Daoy (cell line): Measurements from ENCODE around the gene EIF3D. TPM values are rescaled to one million over a fixed set of nuclear protein-coding genes. Genes with fewer than 3 reads are reported as not detected.
A peak's percentile ranks its signal among the peaks of the same experiment; 100 is the strongest.

Experiments
- DNase-seq: peaks from one replicate; pipeline ENCODE4 v3.0.0-alpha.2; 2015; ENCODE audit warnings: low read depth
- total RNA-seq: library from RNA; depleted of rRNA; stranded (reverse); fragments of >200 nt; shearing (Covaris generic); gene quantifications from 2 replicates; pipeline ENCODE4 v1.2.3, GENCODE V29; 2014

Gene EIF3D
- total RNA-seq, 1 experiment from 2014 or later: 532 TPM

DNA sequence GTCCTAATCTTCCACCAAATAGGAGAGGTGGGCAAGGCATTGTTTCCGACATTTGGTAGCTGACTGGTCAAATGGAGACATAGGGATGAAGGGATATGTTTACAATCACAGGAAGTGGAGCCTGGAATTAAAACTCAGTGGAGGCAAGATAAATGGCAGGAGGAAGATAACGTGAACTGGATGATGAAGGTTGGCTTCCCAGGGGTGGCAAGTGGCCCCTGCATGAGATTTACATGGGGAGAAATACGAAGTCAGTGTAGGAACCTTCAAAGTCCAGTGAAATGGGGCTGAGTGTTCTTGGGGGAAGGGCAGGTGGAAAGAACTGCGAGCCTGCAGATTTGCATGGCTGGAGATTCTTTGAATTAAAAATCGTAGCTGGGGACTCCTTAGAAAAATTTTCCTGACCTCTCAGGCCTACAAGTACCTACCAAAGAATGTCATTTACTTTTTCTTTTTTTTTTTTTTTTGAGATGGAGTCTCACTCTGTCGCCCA is 21.4 kb downstream of the EIF3D start:
- no peak for DNase-seq

DNA sequence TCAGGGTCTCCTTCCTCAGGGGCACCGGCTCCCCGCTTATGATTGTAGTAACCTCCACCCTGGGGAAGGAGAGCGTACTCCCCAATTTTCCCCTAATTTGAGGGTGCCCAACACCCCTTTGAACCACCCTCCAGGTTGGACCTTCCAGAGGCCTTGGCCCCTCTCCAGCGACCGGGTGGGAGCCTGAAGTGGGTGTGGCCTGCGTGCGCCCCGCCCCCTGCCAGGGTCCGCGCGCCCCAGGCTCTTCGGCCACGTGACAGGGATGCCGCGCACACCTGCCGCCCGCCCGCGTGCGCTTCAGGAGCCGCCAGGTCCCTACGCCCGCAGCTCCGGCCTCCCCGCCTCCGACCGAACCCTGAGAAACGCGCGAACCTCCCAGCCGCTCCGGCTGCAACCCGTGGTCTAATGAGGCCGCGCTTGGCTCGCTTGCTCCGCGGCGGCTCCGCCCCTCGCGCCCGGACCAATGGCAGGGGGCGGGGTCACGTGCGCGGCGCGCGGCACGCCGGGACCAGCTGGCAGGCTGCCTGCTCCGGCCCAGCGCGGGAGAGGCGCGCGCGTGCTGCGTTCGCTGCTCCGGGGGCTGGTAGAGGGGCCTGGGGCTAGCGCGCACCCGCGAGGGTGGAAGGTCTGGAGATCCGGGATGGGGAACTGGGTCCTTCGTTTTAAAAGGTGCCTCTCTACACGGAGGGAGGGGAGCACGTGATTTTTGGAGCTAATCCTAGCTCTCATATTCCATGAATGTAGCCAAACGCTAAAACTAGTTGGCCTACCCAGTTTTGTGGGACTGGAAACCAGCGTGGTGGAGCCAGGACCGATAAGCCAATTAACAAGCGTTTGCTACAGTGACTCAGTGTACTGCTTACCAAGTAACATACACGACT is 22.1 kb downstream of the EIF3D start, which contains the start of gene FOXRED2:
TSS of gene FOXRED2 (minus strand) at position 404 of the 881 bp plus-strand sequence. CDS start 618 bp downstream, outside the sequence.
- DNase-seq: peak; percentile 76

DNA sequence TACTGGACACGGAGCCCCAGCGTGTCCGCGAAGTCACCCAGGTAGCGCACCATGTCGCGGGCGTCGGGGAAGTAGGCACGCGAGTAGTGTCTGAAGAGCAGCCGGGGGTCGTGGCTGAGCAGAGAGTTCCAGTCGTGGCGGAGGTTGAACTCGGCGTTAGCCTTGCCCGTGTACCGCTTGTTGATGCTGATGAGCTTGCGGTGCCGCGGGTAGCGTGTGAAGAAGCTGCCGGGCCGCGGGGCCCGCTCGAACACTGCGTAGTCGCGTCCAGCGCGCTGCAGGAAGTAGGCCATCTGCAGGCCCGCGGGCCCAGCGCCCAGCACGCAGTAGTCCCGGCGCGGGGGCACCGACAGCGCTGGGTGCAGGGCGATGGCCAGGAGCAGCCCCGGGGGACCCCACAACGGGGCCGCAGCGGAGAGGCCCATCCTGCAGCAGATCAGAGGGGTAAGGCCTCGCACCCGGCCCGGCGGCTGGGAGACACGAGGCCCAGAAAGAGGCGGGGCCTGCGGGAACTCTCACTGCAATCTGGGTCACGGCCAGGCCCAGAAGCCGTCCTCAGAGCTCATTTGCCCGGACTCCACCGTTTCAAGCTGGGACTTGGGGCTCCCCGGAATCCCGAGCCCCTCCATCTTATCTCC is 22.8 kb downstream of the EIF3D start:
- DNase-seq: no peak

DNA sequence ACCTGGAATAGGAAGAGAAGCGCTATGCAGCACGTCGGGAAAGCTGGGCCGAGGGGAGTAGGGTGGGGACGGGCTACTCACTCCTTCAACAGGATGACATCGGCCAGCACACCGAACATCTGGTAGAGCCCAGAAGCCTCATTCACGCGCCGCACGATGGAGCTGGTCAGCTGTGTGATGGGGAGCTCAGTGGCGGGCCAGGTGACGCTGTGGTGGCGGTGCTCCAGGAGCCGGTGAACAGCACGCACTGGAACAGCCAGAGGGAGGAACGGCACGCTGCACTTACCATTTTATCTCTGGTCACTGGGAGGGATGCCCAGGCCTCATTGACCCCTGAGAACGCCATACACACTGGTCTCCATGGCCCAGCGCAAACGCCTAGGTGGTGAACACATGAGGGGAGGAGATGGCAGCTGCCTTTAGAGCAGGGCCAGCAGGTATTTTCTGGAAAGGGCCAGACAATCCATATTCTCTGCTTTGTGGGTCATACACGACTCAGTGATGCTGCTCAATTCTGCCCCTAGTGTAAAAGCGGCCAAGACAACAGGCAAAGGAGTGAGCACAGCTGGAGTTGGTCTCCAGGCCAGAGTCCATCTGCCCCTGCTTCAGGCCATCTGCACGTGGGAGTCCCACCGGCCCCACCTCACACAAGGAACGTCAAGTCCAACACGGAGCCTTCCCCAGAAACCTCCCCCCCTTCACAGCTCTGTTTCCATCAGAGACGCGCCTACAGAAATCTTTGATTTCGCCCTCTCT is 30.9 kb downstream of the EIF3D start:
- no peak for DNase-seq

DNA sequence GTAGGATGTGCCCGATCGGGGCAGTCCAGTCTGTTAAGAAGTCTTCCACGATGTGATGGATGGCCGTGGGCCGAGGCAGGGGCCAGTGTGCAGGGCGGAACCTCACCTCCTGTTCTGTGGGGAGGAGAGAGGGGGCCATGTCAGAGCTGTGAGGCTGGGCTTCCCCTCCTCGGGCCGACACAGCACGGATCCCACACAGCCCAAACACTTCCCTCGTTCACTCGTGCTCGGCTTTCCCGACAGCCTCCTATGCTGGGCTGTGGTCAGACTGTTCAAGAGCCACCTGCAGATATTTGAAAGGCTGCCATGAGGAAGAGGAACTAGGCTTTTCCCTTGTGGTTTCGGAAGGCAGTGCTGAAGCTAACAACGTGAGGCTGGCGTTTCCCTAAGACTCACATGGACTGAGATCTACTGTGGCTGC is 35.3 kb downstream of the EIF3D start:
- no peak for DNase-seq

DNA sequence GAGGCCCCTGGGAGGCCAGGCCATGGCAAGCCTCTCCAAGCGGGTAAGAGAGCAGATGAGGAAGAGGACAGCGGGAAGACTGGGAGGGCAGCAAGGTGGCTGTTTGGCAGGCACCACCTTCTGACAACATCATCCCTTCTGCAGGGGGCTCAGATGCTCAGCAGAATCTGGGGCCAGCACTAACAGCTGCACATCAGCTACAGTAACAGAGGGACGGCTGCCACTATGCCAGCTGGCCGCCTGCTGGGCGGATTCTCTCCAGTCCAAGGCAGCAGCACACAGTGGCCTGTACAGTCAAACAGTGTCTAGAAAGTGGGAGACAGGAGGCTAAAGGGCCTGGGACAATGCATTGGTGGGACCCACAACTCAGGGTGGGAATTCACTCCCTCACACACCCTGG is 36.9 kb downstream of the EIF3D start:
- no peak for DNase-seq

DNA sequence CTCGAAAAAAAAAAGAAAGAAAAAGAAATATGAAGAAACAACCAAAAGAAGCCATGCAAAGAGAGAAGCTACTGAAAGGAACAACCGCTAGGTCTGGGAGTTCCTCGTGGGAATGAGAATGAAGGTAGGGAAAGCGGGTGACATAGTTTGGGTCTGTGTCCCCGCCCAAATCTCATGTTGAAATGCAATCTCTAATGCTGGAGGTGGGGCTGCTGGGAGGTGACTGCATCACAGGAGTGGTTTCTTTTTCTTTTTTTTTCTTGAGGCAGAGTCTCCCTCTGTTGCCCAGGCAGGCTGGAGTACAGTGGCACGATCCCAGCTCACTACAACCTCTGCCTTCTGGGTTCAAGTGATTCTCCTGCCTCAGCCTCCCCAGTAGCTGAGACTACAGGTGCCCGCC is 37.8 kb downstream of the EIF3D start:
- no peak for DNase-seq

DNA sequence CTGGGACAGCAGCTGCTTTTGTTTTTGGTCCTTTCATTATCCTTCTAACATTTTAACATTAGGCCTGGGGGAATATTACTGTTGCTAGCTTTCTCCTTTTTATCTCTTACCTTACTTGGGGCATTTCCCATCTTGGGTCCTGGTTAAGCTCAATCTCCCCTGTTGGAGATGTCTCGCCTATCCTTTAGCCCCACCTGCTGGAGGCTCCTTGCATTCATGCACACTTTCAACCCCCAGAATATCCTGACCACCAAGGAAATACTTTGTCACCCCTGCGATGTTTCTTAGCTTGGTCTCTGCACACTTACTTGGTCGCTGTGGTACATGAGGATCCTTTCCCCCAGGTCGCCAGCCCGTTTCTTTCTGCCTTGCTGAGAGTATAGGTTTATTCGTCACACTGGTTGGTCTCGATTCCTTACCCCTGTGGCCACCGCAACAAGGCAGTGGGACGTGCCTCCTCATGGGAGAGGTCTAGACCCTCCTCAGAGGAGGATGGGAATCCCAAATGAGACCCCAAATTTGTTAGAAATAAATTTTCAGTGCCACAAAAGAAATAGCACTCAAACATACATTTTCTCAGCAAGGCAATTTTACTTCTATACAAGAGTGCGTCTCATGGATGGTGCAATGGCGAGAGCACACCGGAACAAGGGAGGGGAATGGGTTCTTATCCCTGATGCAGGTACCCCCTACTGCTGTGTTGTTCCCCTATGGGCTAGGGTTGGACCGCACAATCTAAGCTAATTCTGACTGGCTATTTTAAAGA is 42.2 kb downstream of the EIF3D start:
- DNase-seq: peak; percentile 65

DNA sequence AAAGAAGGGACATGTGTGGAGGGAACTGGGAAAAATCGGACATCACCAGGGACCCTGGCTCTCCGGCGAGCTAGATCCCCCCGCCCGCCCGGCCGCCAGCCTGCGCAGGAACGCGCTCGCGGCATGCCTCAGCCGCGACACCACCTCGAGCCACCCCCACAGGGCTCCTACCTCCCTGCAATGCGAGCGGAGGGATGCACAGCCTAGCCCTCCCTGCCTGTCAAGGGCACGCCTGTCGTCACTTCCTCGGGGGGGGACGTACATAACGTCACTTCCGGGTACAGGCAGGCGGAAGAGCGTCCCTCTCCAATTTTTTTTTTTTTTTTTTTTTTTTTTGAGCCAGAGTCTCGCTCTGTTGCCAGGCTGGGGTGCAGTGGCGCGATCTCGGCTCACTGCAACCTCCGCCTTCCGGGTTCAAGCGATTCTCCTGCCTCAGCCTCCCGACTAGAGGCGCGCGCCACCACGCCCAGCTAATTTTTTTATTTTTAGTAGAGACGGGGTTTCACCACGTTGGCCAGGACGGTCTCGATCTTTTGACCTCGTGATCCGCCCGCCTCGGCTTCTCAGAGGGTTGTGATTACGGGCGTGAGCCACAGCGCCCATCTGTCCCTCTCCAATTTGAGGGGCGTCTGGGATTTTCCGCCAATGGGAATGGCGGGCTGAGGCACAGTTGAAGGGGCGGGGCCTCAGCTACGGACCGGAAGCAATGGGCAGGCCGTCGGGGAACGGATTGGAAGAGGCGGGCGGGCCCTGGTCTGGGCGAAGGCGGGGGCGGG is 47.4 kb downstream of the EIF3D start, which contains the start of gene TXN2:
TSS of gene TXN2 (minus strand) at position 248 of the 776 bp plus-strand sequence. CDS start 803 bp downstream, outside the sequence.
- peak; percentile 98 for DNase-seq

DNA sequence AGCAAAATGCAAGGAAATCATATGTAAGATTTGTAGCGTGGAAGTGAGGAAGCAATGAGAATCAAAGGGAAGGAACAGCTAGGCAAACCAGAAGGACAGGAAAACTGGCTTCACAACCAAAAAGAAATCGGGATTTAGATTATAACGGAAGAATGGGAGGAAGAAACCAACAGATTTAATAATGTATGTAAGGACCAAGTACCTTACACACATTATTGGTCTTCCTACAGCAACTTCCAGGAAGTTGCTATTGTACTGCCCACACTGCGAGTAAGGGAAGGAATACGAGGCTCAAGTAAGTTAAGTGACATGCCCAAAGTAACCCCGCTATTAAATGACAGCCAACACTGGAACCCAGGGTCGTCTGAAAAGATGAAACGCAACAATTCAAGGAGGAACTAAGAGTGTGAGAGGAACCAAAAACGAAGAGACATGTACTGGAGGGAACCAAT is 48.0 kb downstream of the EIF3D start:
- no peak for DNase-seq

DNA sequence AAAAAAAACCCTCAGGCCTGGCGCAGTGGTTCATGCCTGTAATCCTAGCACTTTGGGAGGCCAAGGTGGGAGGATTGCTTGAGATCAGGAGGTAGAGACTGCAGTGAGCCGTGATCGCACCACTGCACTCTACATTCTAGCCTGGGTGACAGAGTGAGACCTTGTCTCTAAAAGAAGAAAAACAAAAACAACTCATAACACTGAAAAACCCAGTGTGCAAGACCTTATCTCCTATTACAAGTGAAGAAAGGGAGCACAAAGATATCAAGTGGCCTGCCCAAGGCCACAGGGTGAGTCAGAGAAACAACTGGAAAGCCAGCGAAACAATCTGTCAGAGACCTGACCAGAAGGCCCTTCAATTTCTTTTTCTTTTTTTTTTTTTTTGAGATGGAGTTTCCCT is 50.0 kb downstream of the EIF3D start:
- no peak for DNase-seq

DNA sequence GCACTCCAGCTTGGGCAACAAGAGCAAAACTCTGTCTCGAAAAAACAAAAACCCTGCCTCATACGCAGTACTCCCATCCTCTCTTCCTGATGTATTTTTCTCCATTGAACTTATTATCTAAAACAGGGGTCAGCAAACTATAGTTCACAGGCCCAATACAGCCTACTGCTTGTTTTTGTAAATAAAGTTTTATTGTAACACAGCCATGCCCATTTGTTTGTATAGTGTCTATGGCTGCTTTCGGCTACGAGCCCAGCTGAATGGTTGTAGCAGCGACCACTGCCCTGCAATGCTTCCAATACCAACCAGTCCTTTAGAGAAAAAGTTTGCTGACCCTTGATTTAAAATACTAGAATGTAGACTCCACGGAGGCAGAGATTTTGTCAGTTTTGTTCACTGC is 53.6 kb downstream of the EIF3D start:
- no peak for DNase-seq

DNA sequence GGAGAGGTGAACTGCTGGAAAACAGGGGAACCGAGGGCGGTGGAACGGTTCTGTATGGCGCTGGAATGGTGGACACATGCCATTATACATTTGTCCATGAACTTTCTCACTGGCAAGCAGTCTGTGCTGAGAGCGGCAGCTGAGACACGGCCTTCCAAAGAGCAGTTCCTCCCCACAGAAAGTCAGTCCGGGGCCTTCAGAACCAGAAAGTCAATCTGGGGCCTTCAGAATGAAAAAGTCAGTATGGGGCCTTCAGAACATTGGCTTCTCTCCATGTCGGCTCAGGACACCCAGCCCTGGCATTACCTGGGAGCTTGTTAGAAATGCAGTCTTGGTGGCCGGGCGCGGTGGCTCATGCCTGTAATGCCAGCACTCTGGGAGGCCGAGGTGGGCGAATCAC is 56.3 kb downstream of the EIF3D start:
- no peak for DNase-seq

DNA sequence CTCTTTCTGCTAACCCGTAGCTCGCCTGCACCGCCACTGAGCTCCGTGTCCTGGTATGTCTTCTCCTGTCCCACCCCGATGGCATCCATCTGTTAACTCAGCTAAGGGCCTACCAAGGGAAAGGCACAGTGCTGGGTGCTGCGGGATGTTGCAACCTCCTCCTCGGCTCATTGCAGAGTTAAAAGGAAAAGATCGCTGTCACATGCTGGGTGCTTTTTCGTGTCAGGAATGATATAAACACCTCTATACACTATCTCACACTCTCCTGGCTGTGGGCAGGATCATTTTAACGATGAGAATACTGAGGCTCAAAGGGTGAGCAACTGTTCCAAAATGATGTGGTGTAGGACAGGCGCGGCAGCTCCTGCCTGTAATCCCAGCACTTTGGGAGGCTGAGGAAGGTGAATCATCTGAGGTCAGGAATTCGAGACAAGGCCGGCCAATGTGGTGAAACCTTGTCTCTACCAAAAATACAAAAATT is 57.6 kb downstream of the EIF3D start:
- DNase-seq: peak; percentile 83

DNA sequence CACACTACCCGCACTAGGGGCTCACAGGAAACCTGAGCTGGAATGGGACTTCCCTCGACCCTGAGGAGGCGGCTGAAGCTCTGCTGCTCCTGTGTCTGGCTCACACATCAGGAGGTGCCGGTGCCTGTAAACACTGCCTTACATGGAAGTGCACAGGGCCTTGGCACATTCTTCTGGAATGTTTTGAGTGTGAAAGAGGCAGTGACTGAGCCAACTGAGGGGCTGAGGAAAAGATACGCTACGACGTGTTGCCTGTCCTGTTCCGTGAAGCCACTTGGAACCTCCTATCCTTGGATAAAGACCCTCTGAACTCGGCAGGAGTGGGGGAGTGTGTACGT is 58.0 kb downstream of the EIF3D start:
- DNase-seq: peak; percentile 52

DNA sequence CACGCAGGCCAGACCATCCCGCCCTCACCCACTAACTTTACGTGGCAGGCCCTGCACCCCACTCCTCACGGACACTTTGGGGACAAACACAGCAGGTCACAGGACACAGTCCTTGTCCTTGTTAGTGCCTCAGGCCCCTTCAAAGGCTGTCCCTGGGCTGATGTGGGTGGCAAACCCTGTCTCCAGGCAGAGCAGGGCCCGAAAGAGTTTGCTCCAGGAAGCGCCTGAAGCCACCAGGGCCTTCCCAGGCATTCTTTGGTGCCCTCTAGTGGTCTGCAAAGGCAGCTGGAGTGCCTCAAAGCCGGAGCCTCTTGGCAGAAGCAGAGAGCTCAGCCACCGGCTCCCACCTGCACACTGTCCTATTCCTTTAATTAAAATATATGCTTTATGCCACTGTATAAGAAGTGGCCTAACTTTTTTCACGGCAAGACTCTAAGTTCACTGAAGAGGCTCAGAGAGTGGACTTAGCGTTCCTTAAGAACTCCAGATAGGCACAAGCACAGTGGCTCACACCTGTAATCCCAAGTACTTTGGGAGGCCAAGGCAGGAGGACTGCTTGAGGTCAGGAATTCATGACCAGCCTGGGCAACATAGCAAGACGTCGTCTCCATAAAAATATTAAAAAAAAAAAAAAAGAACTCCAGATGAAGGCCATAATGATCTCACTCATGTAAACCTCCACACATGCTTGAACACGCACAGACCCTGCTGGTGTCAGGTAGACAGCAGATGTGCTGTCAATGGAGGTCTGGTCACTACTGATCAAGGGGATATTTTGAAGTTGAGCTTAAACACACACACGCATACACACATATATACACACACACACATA is 58.6 kb downstream of the EIF3D start:
- DNase-seq: peak; percentile 90

DNA sequence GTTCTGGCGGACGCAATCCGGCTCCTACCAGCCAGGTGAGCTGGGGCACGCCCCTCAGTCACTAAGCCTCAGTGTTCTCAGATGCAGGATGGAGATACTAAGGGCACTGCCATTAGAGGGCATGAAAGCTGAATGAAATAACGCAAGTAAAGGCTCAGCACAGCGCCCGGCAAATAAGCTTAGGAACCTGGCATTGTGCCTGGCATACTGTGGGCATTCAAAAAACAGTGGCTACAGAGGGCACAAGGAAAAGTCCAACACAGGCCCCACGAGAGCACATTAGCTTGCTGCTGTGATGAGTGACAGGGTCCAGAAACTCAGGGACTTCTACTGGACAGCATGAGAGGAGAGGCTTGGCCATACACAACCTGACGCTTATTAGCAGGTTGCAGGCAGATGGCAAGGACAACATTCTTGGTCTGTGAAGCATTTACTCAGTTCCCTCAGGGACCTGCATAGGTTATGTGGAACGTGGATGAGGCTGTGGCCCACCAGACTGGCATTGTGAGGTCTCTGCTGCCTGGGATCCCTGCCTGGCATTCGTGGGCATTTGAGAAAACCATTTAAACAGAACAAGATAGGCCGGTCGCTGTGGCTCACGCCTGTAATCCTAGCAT is 59.8 kb downstream of the EIF3D start:
- DNase-seq: no peak

DNA sequence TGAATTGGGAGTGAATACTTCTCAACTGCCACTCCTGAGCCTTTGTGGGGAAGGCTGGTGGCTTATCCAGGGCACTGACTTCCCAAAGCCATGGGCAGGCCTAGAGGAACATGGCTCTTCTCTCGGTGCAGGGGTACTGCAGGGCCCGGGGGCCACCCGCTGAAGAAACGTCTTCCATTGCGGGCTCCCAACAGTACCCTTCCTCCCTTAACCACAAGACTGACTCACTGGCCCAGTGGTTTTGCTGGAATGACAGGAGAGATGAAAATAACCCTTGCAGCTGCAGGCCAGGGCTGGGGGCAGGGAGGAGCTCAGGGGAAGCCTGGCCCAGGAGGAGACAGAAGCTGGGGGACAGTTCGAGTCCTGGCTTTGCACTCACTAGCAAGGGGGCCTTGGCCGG is 61.0 kb downstream of the EIF3D start:
- DNase-seq: peak; percentile 97
